ENCODE data around the gene ITPR3. TPM values are rescaled to one million over a fixed set of nuclear protein-coding genes. Genes with fewer than 3 reads are reported as not detected.

Gene ITPR3
- total and polyA plus RNA-seq, 2 of the 13 experiments (the other 11 are each of a cell fraction or from before 2014, with no cell fraction given) = 3.8 to 21.4 TPM

GRCh38 chr6:33590531-33591198, 30.5 kb upstream of the ITPR3 start (continued):
- TF ChIP-seq CREM (IDR thresholded peaks at IDR 0.05) (0 out of 2 replicates have a peak, but pooled peaks have one; percentile 28), CREM (CRISPR knock-in tag; IDR thresholded peaks at IDR 0.05) (no peak), GATAD2A (CRISPR knock-in tag; IDR thresholded peaks at IDR 0.05) (0 out of 2 replicates have a peak, but pooled peaks have one; percentile 8), ZNF792 (CRISPR knock-in tag; IDR thresholded peaks at IDR 0.05) (peak; percentile 27; the same call in 1 of the 2 replicates), ZNF772 (CRISPR knock-in tag; IDR thresholded peaks at IDR 0.05) (peak; percentile 54), PTBP1 (IDR thresholded peaks at IDR 0.05; ENCODE audit: low read depth, low read length, poor library complexity, severe bottlenecking) (no peak), REST (IDR thresholded peaks at IDR 0.05; ENCODE audit: borderline replicate concordance in 1 of 2, low read depth in 1 of 2, low read length in 2 of 2) (no peak), NR0B2 (CRISPR knock-in tag; IDR thresholded peaks at IDR 0.05) (no peak), EEA1 (CRISPR knock-in tag; IDR thresholded peaks at IDR 0.05; ENCODE audit: borderline replicate concordance) (no peak; the same call in 1 of the 2 replicates), ATF6 (CRISPR knock-in tag; conservative IDR thresholded peaks at IDR 0.05) (no peak), MED13 (CRISPR knock-in tag; IDR thresholded peaks at IDR 0.05) (peak; percentile 1; the same call in 1 of the 2 replicates), MYPOP (CRISPR knock-in tag; IDR thresholded peaks at IDR 0.05) (0 out of 2 replicates have a peak, but pooled peaks have one; percentile 10), ZNF414 (CRISPR knock-in tag; IDR thresholded peaks at IDR 0.05) (peak; percentile 87; the same call in 1 of the 2 replicates), TBL1XR1 (IDR thresholded peaks at IDR 0.05; ENCODE audit: borderline replicate concordance, low read length, partially characterized antibody) (peak; percentile 30), ZNF549 (CRISPR knock-in tag; IDR thresholded peaks at IDR 0.05) (no peak), BRF2 (CRISPR knock-in tag; IDR thresholded peaks at IDR 0.05) (no peak), PATZ1 (CRISPR knock-in tag; IDR thresholded peaks at IDR 0.05) (peak; percentile 25), ZMAT3 (CRISPR knock-in tag; conservative IDR thresholded peaks at IDR 0.05) (no peak)

Measured in HepG2 (cell line).